HG03439 (cell line): ENCODE results near the gene PBX4.
A peak's percentile ranks its signal among the peaks of the same experiment; 100 is the strongest.

Experiments used
- ATAC-seq: cut with Tn5 transposase; IDR thresholded peaks from one replicate; pipeline ENCODE4 v1.9.1; 2021; ENCODE audit warnings: mild to moderate bottlenecking, moderate library complexity; ENCODE audit not compliant: unreplicated experiment

PBX4 gene

GRCh38 chr19:19649580-19649995, 31.1 kb upstream of the PBX4 start:
- ATAC-seq: no peak

- no peak for ATAC-seq
Measured at GRCh38 chr19:19649155-19649554, 30.7 kb upstream of the PBX4 start.

- no peak for ATAC-seq
Measured at GRCh38 chr19:19647037-19647835, 28.7 kb upstream of the PBX4 start.

GRCh38 chr19:19645233-19645870, 26.9 kb upstream of the PBX4 start:
- no peak for ATAC-seq

- ATAC-seq: no peak
Measured at GRCh38 chr19:19644054-19644388, 25.5 kb upstream of the PBX4 start.

- ATAC-seq: peak; percentile 51
Measured at GRCh38 chr19:19643158-19644053, 24.9 kb upstream of the PBX4 start, which contains the start of gene GMIP. Gene GMIP (minus strand): TSS chr19:19643657. CDS start chr19:19643529, 128 bp downstream.

GRCh38 chr19:19642506-19643157, 24.1 kb upstream of the PBX4 start:
- ATAC-seq: no peak

- no peak for ATAC-seq
Measured at GRCh38 chr19:19637523-19638251, 19.2 kb upstream of the PBX4 start.

- ATAC-seq: no peak
Measured at GRCh38 chr19:19637186-19637522, 18.7 kb upstream of the PBX4 start.

GRCh38 chr19:19636573-19637185, 18.2 kb upstream of the PBX4 start:
- no peak for ATAC-seq

GRCh38 chr19:19635313-19635702, 16.8 kb upstream of the PBX4 start:
- no peak for ATAC-seq

GRCh38 chr19:19634516-19635312, 16.2 kb upstream of the PBX4 start:
- ATAC-seq: no peak

- ATAC-seq: no peak
Measured at GRCh38 chr19:19633711-19634515, 15.4 kb upstream of the PBX4 start.

GRCh38 chr19:19632661-19633060, 14.2 kb upstream of the PBX4 start:
- ATAC-seq: no peak

GRCh38 chr19:19631346-19631745, 12.9 kb upstream of the PBX4 start:
- ATAC-seq: no peak

- ATAC-seq: no peak
Measured at GRCh38 chr19:19630426-19630825, 11.9 kb upstream of the PBX4 start.

GRCh38 chr19:19630062-19630414, 11.6 kb upstream of the PBX4 start:
- ATAC-seq: no peak

GRCh38 chr19:19628501-19629134, 10.1 kb upstream of the PBX4 start:
- ATAC-seq: peak; percentile 6
